ENCODE results near the gene DPH1.

DNA sequence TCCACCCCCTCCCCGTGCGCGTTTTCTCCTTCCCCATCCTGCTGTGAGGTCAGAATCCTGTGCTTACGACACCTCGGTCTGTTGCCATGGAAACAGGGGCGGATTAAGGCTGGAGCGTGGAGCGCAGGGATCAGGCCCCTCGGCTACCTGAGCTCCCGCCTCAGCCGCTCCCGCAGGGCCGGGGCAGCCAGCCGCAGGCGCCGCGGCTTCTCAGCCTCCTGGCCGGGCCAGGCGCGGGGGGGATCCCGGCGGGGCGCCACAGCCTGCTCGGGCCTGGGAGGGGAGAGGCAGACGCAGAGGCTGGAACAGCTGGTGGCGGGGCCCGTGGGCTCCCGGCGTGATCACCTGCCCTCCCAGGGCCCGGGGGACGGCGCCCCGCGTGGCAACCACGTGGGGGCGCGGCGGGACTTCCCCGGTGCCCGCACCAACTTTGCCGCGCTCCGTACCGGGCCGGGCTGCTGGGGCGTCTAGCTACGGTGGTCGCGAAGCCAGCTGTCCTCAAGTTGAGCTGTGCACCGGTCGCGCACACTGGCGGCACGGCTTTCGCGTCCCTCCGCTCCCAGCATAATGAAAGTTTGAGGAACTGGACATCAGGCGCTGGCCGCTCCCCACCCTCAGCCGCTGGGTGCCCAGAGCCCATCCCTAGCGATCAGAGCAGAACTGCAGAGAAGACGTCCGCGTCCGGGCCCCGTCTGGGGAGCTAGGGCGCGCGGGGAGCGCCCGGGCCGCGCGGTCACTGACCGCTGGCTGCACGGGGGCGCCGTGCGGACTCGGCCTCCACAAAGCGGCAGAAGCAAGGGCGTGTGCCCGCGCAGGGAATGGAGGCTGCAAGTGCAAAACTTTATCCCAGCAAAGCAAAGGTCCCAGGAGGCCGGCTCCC lies 6.0 kb upstream of the DPH1 start:
- TF ChIP-seq, protein P1, sequence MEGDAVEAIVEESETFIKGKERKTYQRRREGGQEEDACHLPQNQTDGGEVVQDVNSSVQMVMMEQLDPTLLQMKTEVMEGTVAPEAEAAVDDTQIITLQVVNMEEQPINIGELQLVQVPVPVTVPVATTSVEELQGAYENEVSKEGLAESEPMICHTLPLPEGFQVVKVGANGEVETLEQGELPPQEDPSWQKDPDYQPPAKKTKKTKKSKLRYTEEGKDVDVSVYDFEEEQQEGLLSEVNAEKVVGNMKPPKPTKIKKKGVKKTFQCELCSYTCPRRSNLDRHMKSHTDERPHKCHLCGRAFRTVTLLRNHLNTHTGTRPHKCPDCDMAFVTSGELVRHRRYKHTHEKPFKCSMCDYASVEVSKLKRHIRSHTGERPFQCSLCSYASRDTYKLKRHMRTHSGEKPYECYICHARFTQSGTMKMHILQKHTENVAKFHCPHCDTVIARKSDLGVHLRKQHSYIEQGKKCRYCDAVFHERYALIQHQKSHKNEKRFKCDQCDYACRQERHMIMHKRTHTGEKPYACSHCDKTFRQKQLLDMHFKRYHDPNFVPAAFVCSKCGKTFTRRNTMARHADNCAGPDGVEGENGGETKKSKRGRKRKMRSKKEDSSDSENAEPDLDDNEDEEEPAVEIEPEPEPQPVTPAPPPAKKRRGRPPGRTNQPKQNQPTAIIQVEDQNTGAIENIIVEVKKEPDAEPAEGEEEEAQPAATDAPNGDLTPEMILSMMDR (IDR thresholded peaks at IDR 0.05), result no peak
- TF ChIP-seq POLR2AphosphoS5 (IDR thresholded peaks at IDR 0.05) (no peak), POLR2A (IDR thresholded peaks at IDR 0.05; ENCODE audit: low read depth) (no peak), EP300 (IDR thresholded peaks at IDR 0.05) (no peak)

Measured in esophagus muscularis mucosa (tissue), 4 donors.